Vagina (tissue), 2 donors: Measurements from ENCODE around the gene MPV17L2. TPM values are rescaled to one million over a fixed set of nuclear protein-coding genes. Genes with fewer than 3 reads are reported as not detected.

Experiments
- DNase-seq, 2 donors: peaks; one replicate each; pipeline ENCODE4 v3.0.0-alpha.2; 2017; ENCODE audit errors: extremely low spot score in 2 of 2
- H3K27ac ChIP-seq: fragments of 200-600 bp; sonication (generic); one replicate; pipeline ENCODE4 v1.5.1; 2019
- H3K27me3 ChIP-seq: fragments of 200-600 bp; sonication (generic); one replicate; pipeline ENCODE4 v1.5.1; 2019
- H3K36me3 ChIP-seq, 2 donors: fragments of 200-600 bp; sonication (generic); one replicate each; pipeline ENCODE4 v1.5.1; 2017 to 2019
- H3K4me1 ChIP-seq: fragments of 200-600 bp; sonication (generic); one replicate; pipeline ENCODE4 v1.5.1; 2019
- H3K4me3 ChIP-seq, 2 donors: fragments of 200-600 bp; sonication (generic); 1 replicate in 1 of 2; 2 replicates in 1 of 2; pipeline ENCODE4 v1.5.1; 2016 to 2019
- H3K9me3 ChIP-seq: fragments of 200-600 bp; sonication (generic); one replicate; pipeline ENCODE4 v1.5.1; 2019
- POLR2A ChIP-seq, 2 donors: fragments of 450-650 bp; IDR thresholded peaks; one replicate each; pipeline ENCODE4 v1.6.1; 2017; ENCODE audit warnings: antibody characterized with exemption in 2 of 2, mild to moderate bottlenecking in 2 of 2, moderate library complexity in 2 of 2
- POLR2AphosphoS5 ChIP-seq, 2 donors: sonication (generic); formaldehyde crosslinking; IDR thresholded peaks; one replicate each; pipeline ENCODE4 v1.9.0; 2017; ENCODE audit warnings: antibody characterized with exemption in 2 of 2, mild to moderate bottlenecking in 2 of 2, low read depth in 1 of 2; ENCODE audit not compliant: insufficient read depth in 1 of 2
- intact Hi-C: fragments of 100-400 bp; cut with DNase I; formaldehyde crosslinking; loops from one replicate; pipeline ENCODE4 v1.15.1; 2023
- total RNA-seq: library from RNA; depleted of rRNA; stranded (reverse); fragments of >200 nt; gene quantifications from one replicate; pipeline ENCODE4 v1.2.3, GENCODE V29; 2016
- TF ChIP-seq, protein P1 (sequence below), 3 experiments: fragments of 450-650 bp in 2 of 3; fragments of 200-600 bp in 1 of 3; sonication (generic) in 1 of 3; IDR thresholded peaks; one replicate each; pipeline ENCODE4 v1.5.1; 2017 to 2019; ENCODE audit warnings: antibody characterized with exemption in 3 of 3, mild to moderate bottlenecking in 2 of 3, moderate library complexity in 2 of 3

Gene MPV17L2
- total RNA-seq, result 10.3 TPM

DNA sequence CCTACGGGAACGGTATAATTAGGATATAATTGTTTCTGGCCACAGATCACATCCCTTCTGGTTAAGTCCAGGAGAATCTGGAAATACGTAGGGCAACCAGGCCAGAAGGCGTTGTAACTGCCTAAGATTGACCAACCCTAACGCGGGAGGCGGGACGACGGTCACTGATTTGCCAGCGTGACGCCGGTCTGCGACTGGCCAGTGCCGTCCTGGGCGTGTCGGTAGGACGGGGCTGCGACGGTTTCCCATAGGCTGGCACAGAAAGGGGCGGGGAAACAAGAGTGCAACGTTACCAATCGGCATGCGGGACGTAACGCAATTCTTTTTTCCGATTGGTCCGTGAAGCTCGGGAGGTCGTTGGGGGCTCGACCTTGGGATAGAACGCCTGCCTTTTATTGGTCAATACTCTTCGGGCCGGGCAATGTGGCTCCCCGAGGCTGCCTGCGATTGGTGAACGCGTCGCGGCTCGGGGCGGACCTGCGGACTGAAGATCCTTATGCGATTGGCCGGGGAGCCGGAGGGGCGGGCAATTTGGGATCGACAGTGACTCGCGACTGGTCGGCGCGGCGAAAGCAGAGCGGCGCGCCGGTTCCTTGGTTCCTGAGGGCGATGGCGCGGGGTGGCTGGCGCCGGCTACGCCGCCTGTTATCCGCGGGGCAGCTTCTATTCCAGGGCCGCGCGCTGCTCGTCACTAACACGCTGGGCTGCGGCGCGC, at the start of gene MPV17L2:
Gene MPV17L2, plus strand, starts transcription at position 546 of the 715 bp plus-strand sequence. Its CDS starts 64 bp downstream, at position 610.
- TF ChIP-seq, protein P1, sequence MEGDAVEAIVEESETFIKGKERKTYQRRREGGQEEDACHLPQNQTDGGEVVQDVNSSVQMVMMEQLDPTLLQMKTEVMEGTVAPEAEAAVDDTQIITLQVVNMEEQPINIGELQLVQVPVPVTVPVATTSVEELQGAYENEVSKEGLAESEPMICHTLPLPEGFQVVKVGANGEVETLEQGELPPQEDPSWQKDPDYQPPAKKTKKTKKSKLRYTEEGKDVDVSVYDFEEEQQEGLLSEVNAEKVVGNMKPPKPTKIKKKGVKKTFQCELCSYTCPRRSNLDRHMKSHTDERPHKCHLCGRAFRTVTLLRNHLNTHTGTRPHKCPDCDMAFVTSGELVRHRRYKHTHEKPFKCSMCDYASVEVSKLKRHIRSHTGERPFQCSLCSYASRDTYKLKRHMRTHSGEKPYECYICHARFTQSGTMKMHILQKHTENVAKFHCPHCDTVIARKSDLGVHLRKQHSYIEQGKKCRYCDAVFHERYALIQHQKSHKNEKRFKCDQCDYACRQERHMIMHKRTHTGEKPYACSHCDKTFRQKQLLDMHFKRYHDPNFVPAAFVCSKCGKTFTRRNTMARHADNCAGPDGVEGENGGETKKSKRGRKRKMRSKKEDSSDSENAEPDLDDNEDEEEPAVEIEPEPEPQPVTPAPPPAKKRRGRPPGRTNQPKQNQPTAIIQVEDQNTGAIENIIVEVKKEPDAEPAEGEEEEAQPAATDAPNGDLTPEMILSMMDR (IDR thresholded peaks at IDR 0.05), result no peak
- TF ChIP-seq POLR2AphosphoS5 (IDR thresholded peaks at IDR 0.05; ENCODE audit: insufficient read depth in 1 of 2, low read depth in 1 of 2) (peak; percentile 87 to 96), POLR2A (IDR thresholded peaks at IDR 0.05) (peak in 1 of 2 donors; percentile 89)
- peaks cover 25% of the 10 kb centered on the region for H3K4me1 ChIP-seq
- intact Hi-C loops, result no loop called here
- peak; percentile 99 to 100 for DNase-seq
- H3K4me3 ChIP-seq, result peak within 1 kb of the TSS; percentile 90 to 96
- H3K9me3 ChIP-seq, result no peaks in the 10 kb centered on the region
- peak within 1 kb of the TSS; percentile 98 for H3K27ac ChIP-seq
- peaks cover 0 to 14% of the 10 kb centered on the region in 2 donors for H3K36me3 ChIP-seq
- no peaks in the 10 kb centered on the region for H3K27me3 ChIP-seq

DNA sequence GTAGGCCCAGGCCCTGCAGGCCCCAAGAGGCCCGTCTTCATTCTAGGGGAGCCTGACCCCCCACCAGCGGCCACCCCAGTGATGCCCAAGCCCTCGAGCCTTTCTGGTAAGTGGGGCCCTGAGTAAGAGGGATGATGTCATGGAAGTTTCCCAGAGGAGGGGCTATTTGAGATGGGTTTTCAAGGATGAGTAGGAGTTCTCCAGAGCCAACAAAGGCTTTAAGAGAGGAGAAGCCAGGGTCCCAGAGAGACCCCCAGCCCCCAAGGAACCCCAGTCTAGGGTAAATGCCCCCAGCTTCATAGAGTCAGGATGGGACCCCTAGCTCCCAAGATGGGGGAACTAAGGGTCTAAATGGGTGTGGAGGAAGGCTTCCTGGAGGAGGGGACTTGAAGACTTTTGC, 49.1 kb upstream of the MPV17L2 start:
- H3K9me3 ChIP-seq, result no peaks in the 10 kb centered on the region
- H3K4me3 ChIP-seq, result no peak overlapping the region
- no peak overlapping the region for H3K27ac ChIP-seq
- TF ChIP-seq, protein P1 (IDR thresholded peaks at IDR 0.05), result no peak
- no peak for TF ChIP-seq POLR2AphosphoS5 (IDR thresholded peaks at IDR 0.05; ENCODE audit: insufficient read depth in 1 of 2, low read depth in 1 of 2)
- no peak for TF ChIP-seq POLR2A (IDR thresholded peaks at IDR 0.05)
- intact Hi-C loops, result no loop called here
- H3K27me3 ChIP-seq, result no peaks in the 10 kb centered on the region
- peaks cover 0 to 44% of the 10 kb centered on the region in 2 donors for H3K36me3 ChIP-seq
- no peak for DNase-seq
- no peaks in the 10 kb centered on the region for H3K4me1 ChIP-seq

DNA sequence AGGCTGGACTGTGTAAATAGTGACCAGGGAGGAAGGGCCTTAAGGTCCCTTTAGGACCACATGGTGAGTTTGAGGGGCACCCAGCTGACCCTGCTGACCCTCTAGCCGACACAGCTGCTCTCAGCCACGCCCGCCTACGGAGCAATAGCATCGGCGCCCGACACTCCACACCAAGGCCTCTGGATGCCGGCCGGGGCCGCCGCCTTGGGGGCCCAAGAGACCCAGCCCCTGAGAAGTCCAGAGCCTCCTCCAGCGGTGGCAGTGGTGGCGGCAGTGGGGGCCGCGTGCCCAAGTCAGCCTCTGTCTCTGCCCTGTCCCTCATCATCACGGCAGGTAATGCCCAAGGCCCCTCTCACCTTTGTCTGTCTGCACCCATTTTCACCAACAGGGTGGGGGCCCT, 48.7 kb upstream of the MPV17L2 start:
- Histone ChIP-seq H3K27me3 (no peaks in the 10 kb centered on the region), H3K27ac (no peak overlapping the region), H3K36me3 (peaks cover 0 to 44% of the 10 kb centered on the region in 2 donors), H3K4me1 (no peaks in the 10 kb centered on the region), H3K9me3 (no peaks in the 10 kb centered on the region), H3K4me3 (no peak overlapping the region)
- intact Hi-C loops, result no loop called here
- no peak for DNase-seq
- TF ChIP-seq POLR2A (IDR thresholded peaks at IDR 0.05), result no peak
- no peak for TF ChIP-seq POLR2AphosphoS5 (IDR thresholded peaks at IDR 0.05; ENCODE audit: insufficient read depth in 1 of 2, low read depth in 1 of 2)
- TF ChIP-seq, protein P1 (IDR thresholded peaks at IDR 0.05), result no peak

DNA sequence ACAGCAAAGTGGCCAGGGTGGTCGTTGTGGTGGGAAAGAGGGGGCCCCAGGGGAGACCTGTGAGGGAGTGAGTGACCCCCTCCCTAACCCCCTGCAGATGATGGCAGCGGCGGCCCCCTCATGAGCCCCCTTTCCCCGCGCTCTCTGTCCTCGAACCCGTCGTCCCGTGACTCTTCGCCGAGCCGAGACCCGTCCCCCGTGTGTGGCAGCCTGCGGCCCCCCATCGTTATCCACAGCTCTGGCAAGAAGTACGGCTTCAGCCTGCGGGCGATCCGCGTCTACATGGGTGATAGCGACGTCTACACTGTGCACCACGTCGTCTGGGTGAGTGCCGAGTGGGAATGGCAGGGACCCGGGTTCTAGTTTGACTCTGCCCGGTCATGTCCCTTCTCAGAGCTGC, 48.1 kb upstream of the MPV17L2 start:
- Histone ChIP-seq H3K9me3 (no peaks in the 10 kb centered on the region), H3K27me3 (no peaks in the 10 kb centered on the region), H3K4me3 (no peak overlapping the region), H3K4me1 (no peaks in the 10 kb centered on the region), H3K27ac (no peak overlapping the region), H3K36me3 (peaks cover 0 to 44% of the 10 kb centered on the region in 2 donors)
- intact Hi-C loops, result no loop called here
- TF ChIP-seq POLR2A (IDR thresholded peaks at IDR 0.05), result no peak
- TF ChIP-seq POLR2AphosphoS5 (IDR thresholded peaks at IDR 0.05; ENCODE audit: insufficient read depth in 1 of 2, low read depth in 1 of 2), result no peak
- TF ChIP-seq, protein P1 (IDR thresholded peaks at IDR 0.05), result no peak
- no peak for DNase-seq

DNA sequence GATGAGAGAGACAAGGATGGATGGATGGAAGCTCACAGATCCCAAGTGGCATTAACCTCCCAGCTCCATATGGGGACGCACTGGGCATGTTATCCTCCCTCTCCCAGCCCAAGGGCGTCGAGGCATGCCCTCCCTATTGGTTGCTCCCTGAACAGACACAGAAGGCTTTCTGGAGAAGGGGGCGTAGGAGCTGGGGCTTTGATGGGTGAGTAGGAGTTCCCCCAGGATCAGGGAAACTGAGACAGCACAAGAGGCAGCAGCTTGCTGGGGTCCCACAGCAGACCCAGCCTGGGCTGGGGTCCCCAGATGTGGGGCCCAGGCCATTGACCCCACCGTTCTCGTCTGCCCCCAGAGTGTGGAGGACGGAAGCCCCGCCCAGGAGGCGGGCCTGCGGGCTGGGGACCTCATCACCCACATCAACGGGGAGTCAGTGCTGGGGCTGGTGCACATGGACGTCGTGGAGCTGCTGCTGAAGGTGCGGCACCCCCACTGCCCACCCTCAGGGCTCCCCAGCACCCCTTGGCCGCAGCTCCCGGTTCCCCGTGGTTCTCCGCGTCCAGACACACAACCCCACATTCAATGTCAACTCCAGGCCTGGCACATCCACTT, 47.5 kb upstream of the MPV17L2 start:
- no peaks in the 10 kb centered on the region for H3K4me1 ChIP-seq
- no peaks in the 10 kb centered on the region for H3K27me3 ChIP-seq
- intact Hi-C loops, result no loop called here
- H3K27ac ChIP-seq, result no peak overlapping the region
- TF ChIP-seq, protein P1 (IDR thresholded peaks at IDR 0.05), result no peak
- TF ChIP-seq POLR2AphosphoS5 (IDR thresholded peaks at IDR 0.05; ENCODE audit: insufficient read depth in 1 of 2, low read depth in 1 of 2) (no peak), POLR2A (IDR thresholded peaks at IDR 0.05) (no peak)
- no peak for DNase-seq
- H3K9me3 ChIP-seq, result no peaks in the 10 kb centered on the region
- no peak overlapping the region for H3K4me3 ChIP-seq
- peaks cover 0 to 43% of the 10 kb centered on the region in 2 donors for H3K36me3 ChIP-seq
